ENCODE data around the gene ERRFI1. TPM values are rescaled to one million over a fixed set of nuclear protein-coding genes. Genes with fewer than 3 reads are reported as not detected.

ERRFI1 gene
- total and polyA plus RNA-seq, 10 of the 15 experiments (the other 5 are each of a cell fraction or from before 2014, with no cell fraction given): 0.90 to 6.5 (median 3.1) TPM

DNA sequence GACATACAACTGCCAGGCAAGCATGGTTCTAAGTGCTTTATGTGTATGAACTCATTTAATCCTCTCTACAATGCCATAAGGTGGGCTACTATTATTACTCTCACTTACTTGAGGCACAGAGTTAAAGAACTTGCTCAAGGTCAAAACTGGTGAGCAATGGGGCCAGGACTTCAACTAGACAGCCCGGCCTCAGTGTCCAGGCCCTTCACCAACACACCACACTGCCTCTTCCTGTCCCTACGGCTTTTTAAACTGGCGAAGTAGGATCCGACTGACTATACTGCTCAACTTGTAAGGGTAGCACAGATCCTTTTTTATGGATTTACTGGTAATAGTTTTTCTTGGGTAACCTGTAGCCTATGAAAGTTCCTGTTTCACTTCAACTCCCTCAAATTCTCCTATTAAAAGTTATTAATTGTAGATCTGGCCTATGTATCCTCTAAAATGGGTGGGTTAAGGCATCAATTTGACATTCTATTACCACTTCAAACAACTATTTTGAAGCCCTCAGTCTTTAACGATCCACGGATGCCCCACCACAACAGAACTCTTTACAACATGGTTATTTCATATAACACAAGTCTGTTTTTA is 4.3 kb downstream of the ERRFI1 start (continued):
- TF ChIP-seq USF2 (IDR thresholded peaks at IDR 0.05; ENCODE audit: borderline replicate concordance, low read depth, low read length) (no peak), NFXL1 (IDR thresholded peaks at IDR 0.05; ENCODE audit: borderline replicate concordance) (no peak)

DNA sequence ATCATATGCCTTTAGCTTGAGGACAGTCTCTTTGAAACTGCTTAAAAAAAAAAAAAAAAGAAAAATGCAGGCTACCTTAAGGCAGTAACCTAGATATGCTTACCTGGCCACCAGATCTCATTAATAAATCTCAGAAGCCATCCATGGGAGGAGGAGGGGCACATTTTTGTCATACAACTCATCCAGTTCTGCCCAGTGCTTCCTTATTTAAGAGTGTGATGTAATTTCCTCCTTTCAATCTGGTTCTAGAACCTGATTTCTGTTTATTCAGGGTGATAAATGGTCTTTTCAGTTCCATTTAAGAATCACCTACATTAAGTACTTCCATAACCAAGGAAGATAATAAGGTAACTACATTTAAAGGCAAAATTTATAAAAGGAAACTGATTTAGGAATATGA is 6.1 kb downstream of the ERRFI1 start:
- Histone ChIP-seq H3K4me1 (ENCODE audit: control insufficient read depth, insufficient read depth, low read length) (no peaks in the 10 kb centered on the region), H4K20me1 (ENCODE audit: control insufficient read depth, insufficient read depth) (no peaks in the 10 kb centered on the region), H3K4me2 (ENCODE audit: control insufficient read depth, insufficient read depth) (no peak overlapping the region), H3K27me3 (replicated peaks in 1 of 2; ENCODE audit: control insufficient read depth in 2 of 2, insufficient read depth in 2 of 2, low read length in 1 of 2) (peaks cover 0 to under 1% of the 10 kb centered on the region in 2 experiments; a peak in 1 of 4 replicates), H3K36me3 (ENCODE audit: control insufficient read depth in 2 of 2, insufficient read depth in 2 of 2, low read length in 1 of 2) (no peaks in the 10 kb centered on the region), H3K27ac (ENCODE audit: control insufficient read depth, insufficient read depth) (no peak overlapping the region), H3K9ac (ENCODE audit: control insufficient read depth, insufficient read depth, low read length) (no peak overlapping the region), H2AFZ (ENCODE audit: control insufficient read depth, low read depth, low read length) (no peak overlapping the region), H3K4me3 (no peak overlapping the region), H3K9me3 (replicated peaks; ENCODE audit: control insufficient read depth, insufficient read depth, low read length) (no peaks in the 10 kb centered on the region), H3K79me2 (ENCODE audit: control insufficient read depth, insufficient read depth, low read length) (no peaks in the 10 kb centered on the region)
- intact Hi-C loops (cut with micrococcal nuclease; ENCODE audit: unreplicated experiment) (no loop called here), in situ Hi-C loops (cut with MboI) (loop anchor here (5.0 kb wide), 1 partner anchor 292 kb away; no protein-coding TSS in a partner anchor)
- SMC1A ChIA-PET (ENCODE audit: uncharacterized antibody, unreplicated experiment): interaction anchor here (1.8 to 10.0 kb wide), 2 partner anchors 44 to 294 kb away, joined by 10 to 79 read pairs; no protein-coding TSS in a partner anchor
- POLR2A ChIA-PET: interaction anchor here (0.6 kb wide), 1 partner anchor 669 kb away, joined by 3 read pairs; no protein-coding TSS in a partner anchor
- TF ChIP-seq PAX8 (IDR thresholded peaks at IDR 0.05) (no peak), BRCA1 (IDR thresholded peaks at IDR 0.05; ENCODE audit: low read depth, low read length) (no peak), MYB (IDR thresholded peaks at IDR 0.05; ENCODE audit: borderline replicate concordance, low read depth, low read length) (no peak), FOXK2 (IDR thresholded peaks at IDR 0.05) (no peak), SIN3A (IDR thresholded peaks at IDR 0.05; ENCODE audit: low read depth, low read length) (no peak), LARP7 (IDR thresholded peaks at IDR 0.05) (no peak), JUNB (IDR thresholded peaks at IDR 0.05) (no peak), SMAD5 (IDR thresholded peaks at IDR 0.05; ENCODE audit: low read depth) (no peak), BMI1 (IDR thresholded peaks at IDR 0.05; ENCODE audit: borderline replicate concordance) (no peak)
- no TSS peak for BruUV-seq (replicated peaks)
- ATAC-seq (peak; percentile 66), DNase-seq (ENCODE audit: low read depth, low spot score) (no peak), FAIRE-seq (no peak)
- RAD21 ChIA-PET (ENCODE audit: unreplicated experiment): interaction anchor here (0.6 to 0.7 kb wide), 2 partner anchors 51 to 850 kb away, joined by 3 read pairs; no protein-coding TSS in a partner anchor
- CTCF ChIA-PET: interaction anchor here (1.0 to 11.7 kb wide), 7 partner anchors 11 to 330 kb away, joined by 3 to 263 read pairs (median 4); no protein-coding TSS in a partner anchor

All from GM12878 (cell line).